BJ (cell line): ENCODE data around the gene PEX14. TPM values are rescaled to one million over a fixed set of nuclear protein-coding genes. Genes with fewer than 3 reads are reported as not detected.
A peak's percentile ranks its signal among the peaks of the same experiment; 100 is the strongest.

ENCODE experiments used
- CTCF ChIA-PET: fragments of 350-600 bp; formaldehyde crosslinking; extraction: SDS; loops from one replicate; lab custom pipeline; 2021; ENCODE audit warnings: antibody characterized with exemption, inconsistent platforms; lab: Yijun Ruan, JAX
- POLR2A ChIA-PET: fragments of 300-600 bp; sonication (Branson Sonifier 250); formaldehyde crosslinking; extraction: SDS; loops from one replicate; lab custom pipeline; 2021; ENCODE audit warnings: antibody characterized with exemption; lab: Charles Lee
- DNase-seq: peaks from one replicate; pipeline ENCODE4 v3.0.0-alpha.2; 2011; ENCODE audit warnings: low read depth
- H3K27me3 ChIP-seq: 2 replicates; pipeline ENCODE4 v1.6.0; 2011; ENCODE audit warnings: low read length; ENCODE audit not compliant: control insufficient read depth, insufficient read depth
- H3K36me3 ChIP-seq: 2 replicates; pipeline ENCODE4 v1.5.1; 2011; ENCODE audit warnings: low read length; ENCODE audit not compliant: control insufficient read depth, insufficient read depth
- H3K4me3 ChIP-seq: 2 replicates; pipeline ENCODE4 v1.5.1; 2011; ENCODE audit warnings: low read depth, mild to moderate bottlenecking, control low read depth, low read length
- polyA plus RNA-seq: library from polyadenylated mRNA; depleted of rRNA; stranded (reverse); fragments of >200 nt; gene quantifications from 2 replicates; pipeline ENCODE4 v1.2.3, GENCODE V29; 2011
- TF ChIP-seq, protein P1 (sequence below): IDR thresholded peaks from 2 replicates; pipeline ENCODE4 v1.5.1; 2011; ENCODE audit warnings: low read depth, mild to moderate bottlenecking, control low read depth, inconsistent platforms, low read length, moderate library complexity; ENCODE audit not compliant: insufficient read depth

PEX14 gene
- polyA plus RNA-seq, 1 experiment = 10.1 TPM

DNA sequence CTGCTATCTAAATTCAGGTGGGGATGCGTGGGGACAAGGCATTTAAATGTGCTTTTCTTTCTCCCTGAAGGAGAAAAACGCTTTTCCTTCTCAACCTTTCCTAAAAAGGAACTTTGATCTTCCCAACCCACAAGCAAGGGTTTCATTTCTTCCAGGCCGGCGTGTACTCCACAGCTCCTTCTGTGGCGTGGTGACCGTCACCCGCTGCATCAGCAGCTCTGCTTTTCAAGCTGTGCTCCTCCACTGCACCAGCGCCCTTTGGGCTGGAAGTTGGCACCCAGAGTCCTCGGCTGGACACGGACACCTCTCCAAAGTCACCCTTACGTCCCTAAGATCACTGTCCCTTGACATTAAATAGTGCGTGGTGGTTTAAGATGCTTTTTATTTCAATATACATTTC, 54.3 kb downstream of the PEX14 start:
- CTCF ChIA-PET = no interaction called here
- no peak overlapping the region for H3K4me3 ChIP-seq
- no peaks in the 10 kb centered on the region for H3K27me3 ChIP-seq
- TF ChIP-seq, protein P1, sequence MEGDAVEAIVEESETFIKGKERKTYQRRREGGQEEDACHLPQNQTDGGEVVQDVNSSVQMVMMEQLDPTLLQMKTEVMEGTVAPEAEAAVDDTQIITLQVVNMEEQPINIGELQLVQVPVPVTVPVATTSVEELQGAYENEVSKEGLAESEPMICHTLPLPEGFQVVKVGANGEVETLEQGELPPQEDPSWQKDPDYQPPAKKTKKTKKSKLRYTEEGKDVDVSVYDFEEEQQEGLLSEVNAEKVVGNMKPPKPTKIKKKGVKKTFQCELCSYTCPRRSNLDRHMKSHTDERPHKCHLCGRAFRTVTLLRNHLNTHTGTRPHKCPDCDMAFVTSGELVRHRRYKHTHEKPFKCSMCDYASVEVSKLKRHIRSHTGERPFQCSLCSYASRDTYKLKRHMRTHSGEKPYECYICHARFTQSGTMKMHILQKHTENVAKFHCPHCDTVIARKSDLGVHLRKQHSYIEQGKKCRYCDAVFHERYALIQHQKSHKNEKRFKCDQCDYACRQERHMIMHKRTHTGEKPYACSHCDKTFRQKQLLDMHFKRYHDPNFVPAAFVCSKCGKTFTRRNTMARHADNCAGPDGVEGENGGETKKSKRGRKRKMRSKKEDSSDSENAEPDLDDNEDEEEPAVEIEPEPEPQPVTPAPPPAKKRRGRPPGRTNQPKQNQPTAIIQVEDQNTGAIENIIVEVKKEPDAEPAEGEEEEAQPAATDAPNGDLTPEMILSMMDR = no peak
- H3K36me3 ChIP-seq = 0 out of 2 replicates have a peak, but pooled peaks cover 1% of the 10 kb centered on the region
- no peak for DNase-seq
- POLR2A ChIA-PET = no interaction called here

DNA sequence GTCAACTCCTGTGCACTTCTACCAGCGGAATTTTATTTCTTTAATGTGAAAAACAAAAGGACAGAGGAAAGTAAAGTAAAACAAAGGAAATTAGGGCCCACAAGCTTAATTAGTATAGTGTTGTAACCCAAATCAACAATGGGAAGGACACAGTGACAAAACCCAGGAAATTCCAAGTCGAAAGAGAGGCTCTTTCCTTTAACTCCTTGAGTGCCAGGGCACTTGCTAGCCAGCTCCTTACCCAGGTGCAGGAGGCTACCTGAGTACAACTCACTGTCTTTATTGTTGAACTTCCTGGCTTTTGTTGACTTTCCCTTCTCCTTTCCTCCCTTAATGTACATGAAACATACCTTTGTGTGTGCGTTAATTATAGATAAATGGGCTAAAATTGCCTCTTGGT, 55.0 kb downstream of the PEX14 start:
- Histone ChIP-seq H3K27me3 (no peaks in the 10 kb centered on the region), H3K36me3 (0 out of 2 replicates have a peak, but pooled peaks cover 1% of the 10 kb centered on the region), H3K4me3 (no peak overlapping the region)
- no peak for DNase-seq
- ChIA-PET POLR2A (no interaction called here), CTCF (no interaction called here)
- TF ChIP-seq, protein P1 = no peak

DNA sequence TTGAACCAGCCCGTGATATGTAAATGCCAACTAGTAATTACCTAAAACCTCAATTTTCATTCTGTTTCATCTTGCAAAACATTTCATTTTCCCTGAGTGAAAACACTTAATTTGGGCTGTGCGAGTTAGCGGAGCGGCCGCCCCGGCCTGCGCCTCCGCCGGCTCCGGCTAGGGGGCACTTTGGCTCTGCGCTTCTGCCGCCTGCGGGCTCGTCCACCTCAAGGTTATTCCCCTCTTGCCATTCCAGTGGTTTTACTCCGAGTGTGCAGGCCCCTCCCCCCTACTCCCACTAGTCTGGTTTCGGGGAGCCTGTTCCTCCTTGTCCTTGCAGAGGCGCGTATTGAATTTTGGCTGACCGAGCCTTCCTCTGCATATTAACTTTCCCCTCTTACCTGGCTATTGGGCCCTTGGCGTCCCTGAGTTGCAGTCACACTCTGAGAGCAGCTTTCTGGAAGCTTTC, 55.6 kb downstream of the PEX14 start:
- Histone ChIP-seq H3K27me3 (no peaks in the 10 kb centered on the region), H3K36me3 (0 out of 2 replicates have a peak, but pooled peaks cover 1% of the 10 kb centered on the region), H3K4me3 (no peak overlapping the region)
- DNase-seq = no peak
- TF ChIP-seq, protein P1 = peak; percentile 50
- CTCF ChIA-PET = no interaction called here
- POLR2A ChIA-PET = no interaction called here

DNA sequence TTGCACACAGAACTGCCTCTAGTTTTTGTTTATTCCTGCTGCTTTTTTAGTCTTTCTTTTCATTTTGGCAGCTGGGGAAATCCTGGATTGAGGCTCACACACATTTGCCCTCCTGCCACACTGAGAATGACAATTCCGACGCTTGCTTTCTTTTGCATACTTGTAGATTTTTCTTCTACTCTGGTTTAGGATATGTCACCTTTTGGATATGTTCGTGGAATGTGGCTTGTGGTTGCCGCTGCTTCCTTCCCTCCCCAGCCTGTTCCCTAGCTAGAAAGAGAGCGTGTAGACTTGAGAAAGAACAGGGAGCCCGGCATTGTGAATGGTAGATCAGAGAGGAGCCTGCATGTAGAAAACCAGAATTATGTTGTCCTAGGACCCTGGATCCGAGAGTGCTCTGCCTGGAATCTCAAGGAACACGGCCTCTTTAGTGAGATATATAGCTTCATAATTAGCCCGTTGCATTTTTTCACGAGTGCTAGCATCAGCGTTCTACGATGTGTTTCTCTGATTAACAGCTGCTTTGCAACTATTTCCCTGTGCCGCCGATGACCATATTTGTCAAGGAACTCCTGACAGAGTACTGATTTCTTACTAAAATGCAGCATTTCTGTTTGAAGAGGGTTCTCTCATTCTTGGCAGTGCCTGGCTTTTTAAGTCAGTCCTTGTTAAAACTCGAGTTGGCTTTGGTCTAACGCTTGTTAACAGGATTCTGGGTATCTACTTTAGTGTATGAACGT, 56.2 kb downstream of the PEX14 start:
- Histone ChIP-seq H3K4me3 (no peak overlapping the region), H3K36me3 (0 out of 2 replicates have a peak, but pooled peaks cover 1% of the 10 kb centered on the region), H3K27me3 (no peaks in the 10 kb centered on the region)
- ChIA-PET CTCF (no interaction called here), POLR2A (no interaction called here)
- DNase-seq = no peak
- TF ChIP-seq, protein P1 = no peak

DNA sequence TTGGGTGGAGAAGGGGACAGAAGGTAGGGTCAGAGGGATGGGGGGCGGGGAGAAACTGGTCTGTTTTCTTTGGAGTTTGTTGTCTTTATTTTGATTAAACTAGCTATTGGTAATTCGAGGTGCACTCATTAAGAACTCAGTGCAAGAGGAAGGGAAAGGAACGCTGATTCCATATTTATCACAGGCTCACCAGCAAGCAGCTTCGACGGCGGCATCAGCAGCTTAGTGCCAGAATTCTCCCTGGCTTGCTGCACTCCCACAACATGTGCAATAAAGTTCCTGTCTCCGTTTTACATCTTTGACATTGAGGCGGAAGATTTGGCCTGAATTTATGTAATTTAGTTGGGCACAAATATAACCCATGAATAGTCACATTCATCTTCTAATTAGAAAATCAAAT, 57.6 kb downstream of the PEX14 start:
- Histone ChIP-seq H3K27me3 (no peaks in the 10 kb centered on the region), H3K4me3 (no peak overlapping the region), H3K36me3 (peaks cover 5% of the 10 kb centered on the region; the same call in 1 of the 2 replicates)
- POLR2A ChIA-PET = no interaction called here
- DNase-seq = no peak
- TF ChIP-seq, protein P1 = no peak
- CTCF ChIA-PET = no interaction called here
